NCI-H1417 treated with DMSO at 0.1 percent for 48 hours (cell line): ENCODE results near the gene RSPO3.

Experiments
- DNase-seq: peaks from one replicate; lab custom pipeline; 2025; lab: John Stamatoyannopoulos, UW

Gene RSPO3

DNA sequence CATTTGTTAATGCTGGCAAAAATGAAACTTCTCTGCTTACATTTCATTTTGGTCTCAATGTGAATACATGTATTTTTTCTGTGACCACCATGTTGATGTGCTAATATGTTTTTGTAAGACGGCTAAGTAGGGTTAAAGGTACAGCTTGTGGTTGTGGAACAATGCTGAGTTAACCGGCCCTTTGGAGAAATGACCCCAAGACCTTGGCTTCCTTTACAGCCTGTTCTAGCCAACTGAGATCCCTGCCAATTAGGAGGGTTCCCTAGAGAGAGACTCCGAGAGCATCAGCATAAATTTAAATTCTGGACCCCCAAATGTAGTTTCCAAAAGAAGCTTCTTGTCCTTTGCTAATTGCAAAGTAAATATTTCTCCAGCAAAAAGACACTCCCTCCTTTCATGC is 44.4 kb downstream of the RSPO3 start:
- DNase-seq, result no peak

GRCh38 chr6:127164036-127164435 is 45.6 kb downstream of the RSPO3 start:
- no peak for DNase-seq

GRCh38 chr6:127164565-127164964 is 46.1 kb downstream of the RSPO3 start:
- no peak for DNase-seq

DNA sequence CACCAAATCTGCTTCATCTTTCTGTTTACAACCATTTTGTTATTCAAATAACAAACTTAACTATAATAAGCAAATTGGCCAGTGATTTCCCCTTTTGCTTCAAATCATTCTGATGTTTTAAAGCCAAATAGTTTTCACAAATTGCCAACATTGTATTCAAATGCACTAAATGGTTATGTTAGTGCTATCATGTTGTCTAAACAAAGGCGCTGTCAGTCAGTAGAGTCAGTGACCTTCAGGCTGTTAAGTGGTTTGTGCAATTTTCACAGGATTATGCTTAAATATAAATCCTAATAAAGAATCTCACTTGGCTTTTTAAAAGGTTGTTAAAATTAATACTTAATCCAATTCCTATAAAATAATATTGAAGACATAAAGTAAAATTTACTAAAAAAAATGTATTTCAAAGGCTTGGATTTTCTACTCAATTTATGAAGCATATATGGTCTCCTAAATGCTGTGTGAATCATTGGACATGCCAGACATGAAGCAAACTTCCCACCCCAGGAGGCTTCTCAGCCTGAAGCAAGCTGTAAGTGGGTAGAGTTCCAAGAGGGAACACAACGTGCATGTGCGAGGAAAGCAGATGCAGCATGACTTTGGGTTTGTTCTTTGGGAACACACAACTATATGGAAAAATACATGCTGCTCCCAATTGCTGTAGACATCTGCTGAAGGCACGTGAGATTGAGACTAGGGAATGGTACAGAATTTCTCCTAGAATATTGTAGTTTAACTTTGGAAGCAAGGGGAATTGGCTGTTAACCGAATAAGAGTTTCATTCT is 54.9 kb downstream of the RSPO3 start:
- DNase-seq, result no peak

DNA sequence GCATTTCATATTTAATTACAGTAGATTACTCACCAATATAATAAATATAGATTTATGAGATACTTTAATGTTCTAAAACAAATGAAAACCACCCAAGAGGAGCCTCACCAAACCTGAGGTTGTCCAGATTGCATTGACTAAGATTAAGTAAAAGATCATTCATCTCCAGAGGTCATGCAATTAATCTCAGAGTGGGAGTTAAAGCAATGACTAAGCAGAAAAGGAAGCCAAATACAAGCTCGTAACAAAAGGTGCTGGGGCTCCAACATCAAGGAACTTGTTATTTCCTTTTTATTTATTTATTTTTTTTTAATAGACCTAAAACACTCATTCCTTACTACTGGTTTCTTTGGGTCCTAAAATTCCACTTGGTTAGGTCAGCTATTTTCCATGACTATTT is 57.7 kb downstream of the RSPO3 start:
- DNase-seq, result no peak

GRCh38 chr6:127177030-127177922 is 58.8 kb downstream of the RSPO3 start:
- DNase-seq, result no peak

DNA sequence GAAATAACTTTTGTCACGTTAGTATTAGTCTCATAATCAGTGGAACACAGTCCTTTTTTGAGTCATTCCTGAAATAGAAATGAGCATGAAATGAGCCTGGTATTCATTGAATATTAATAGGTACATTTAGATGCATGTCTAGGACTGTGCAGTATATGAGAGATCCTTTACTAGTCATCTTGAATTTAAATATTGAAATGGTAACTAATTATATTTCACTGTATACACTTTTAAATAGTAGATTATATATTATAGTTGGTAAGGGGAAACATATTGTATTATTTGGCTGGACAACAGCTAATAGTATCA is 59.4 kb downstream of the RSPO3 start:
- DNase-seq, result no peak

- no peak for DNase-seq
These were observed 60.3 kb downstream of the RSPO3 start for GRCh38 chr6:127178746-127179145.

DNA sequence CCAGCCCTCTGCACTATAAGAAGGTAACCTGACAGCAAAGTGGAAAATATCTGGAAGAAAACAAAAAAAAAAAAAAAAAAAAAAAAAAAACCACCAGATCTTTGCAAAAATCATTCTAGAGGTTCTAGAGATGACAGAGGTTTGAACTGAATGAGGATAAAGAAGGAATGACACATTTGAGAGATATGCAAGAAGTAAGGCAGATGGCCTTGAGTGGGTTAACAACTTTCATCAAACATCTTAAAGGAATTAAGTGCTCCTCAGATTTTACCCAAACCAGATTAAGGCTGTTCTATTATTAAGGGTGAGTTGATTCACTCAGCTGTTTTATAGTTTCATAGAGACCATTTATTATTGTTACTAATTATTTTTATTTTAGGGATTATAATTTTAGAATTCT is 62.0 kb downstream of the RSPO3 start:
- DNase-seq, result no peak

DNA sequence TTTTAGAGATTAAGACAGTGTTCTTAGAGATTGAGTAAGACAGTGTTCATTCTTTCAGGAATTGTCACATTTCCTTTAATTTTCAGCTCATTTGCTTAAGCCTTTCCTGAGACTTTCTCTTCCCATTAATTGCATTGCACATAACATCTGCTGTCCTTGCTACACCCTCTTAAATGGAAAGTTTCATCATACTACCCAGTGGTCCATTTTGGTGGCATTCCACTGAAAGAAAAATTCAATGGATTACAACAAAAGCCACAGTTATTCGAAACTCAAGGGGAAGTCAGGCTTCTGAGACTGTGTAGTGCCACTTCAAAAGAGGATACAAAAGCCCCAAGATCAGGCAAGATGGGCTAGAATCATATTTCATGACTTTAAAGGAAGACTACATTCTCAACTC is 64.0 kb downstream of the RSPO3 start:
- DNase-seq, result no peak

- no peak for DNase-seq
These were observed 67.0 kb downstream of the RSPO3 start for GRCh38 chr6:127185437-127185995.

DNA sequence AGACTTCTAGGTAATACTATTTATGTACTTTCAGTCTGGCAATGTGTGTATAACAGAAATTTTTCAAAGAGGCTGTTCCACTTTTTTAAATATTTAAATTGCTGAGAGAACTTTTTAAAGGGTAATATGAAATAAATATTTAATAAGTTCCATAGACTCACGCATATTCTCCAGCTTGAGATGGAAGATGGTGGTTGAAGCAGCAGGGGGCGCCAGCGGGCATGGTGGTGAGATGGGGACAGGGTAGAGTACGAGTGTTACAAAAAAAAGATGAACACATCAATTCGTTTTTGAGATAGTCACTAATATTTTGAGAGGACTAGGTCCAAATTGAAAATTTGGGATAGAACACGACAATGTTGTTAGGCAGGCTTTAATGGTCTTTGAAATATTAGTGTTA is 68.4 kb downstream of the RSPO3 start:
- DNase-seq, result no peak

DNA sequence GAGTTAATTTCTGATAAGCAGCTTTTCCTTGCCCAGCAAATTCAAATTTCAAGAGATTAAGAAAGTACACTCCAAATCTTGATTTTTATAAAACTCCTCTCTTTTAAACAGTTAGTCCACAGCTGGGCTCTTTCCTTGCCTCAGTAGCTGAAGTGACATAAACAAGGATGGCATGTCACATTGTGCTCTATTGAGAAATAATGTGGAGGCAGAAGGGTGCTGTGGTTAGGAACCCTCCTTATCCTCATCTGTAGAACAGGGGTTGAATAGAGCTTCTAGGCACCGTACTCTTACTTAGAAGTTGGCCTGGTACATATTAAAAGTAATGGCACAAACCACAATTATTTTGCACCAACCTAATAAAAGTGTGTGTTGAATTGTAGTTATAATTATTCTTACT is 70.3 kb downstream of the RSPO3 start:
- DNase-seq, result no peak

DNA sequence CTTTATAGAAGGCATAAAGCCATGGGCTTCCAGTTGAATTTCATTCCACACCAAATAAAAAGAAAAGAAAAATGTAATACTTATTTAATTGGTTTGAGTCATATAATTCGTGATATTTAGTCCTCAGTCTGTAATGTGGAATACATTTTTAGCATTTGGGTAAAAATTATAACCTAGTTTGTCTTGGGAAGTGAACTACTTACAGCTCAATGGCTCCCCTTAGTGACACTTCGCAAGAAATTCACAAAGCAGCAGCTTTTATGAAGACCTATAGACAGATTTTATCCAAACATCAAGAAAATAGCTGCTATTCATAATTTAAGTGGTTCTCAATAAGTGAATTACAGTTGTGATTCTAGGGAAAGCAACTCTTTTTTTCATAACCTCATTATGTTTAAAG is 72.1 kb downstream of the RSPO3 start:
- DNase-seq, result no peak

GRCh38 chr6:127191716-127192115 is 73.2 kb downstream of the RSPO3 start:
- DNase-seq, result no peak

- DNase-seq, result no peak
These were observed 74.6 kb downstream of the RSPO3 start for GRCh38 chr6:127192911-127193541.

- DNase-seq, result no peak
These were observed 77.4 kb downstream of the RSPO3 start for GRCh38 chr6:127195833-127196232.

DNA sequence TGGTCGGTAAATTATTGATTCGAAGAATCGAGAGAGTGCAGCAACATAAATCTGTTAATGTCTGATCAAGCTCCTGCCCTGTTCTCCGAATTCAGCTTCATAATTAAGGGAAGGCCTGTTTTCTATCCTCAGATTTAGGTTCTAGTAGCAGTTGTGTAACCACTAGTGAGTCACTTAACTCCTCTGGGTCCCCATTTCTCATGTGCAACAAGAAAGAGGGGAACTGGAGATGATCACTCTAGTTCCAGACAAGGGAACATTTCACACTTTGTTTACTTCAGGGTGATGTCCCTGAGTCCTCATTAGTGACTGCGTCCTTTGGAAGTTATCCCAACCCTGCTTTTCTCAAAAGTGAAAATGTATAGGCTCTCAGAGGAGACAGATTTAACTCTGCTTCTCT is 80.1 kb downstream of the RSPO3 start:
- no peak for DNase-seq

DNA sequence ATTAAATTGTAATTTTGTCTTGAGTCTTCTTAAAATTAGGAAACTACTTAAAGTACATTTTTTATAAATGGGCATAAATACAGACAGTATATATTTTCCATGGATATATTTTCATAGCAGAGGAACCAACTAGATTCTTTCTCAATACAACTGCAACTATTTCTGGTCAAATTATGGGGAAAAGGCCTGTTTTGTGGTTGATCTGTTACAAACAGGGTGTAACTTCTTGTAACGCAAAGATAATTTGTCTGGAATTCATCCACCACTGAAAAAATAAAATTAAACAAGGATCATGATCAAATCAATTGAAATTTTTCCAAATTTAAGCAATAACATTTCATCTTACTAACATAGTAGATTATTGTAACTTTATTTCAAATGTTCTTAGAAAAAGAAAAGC is 81.0 kb downstream of the RSPO3 start:
- no peak for DNase-seq

GRCh38 chr6:127200114-127200513 is 81.6 kb downstream of the RSPO3 start:
- no peak for DNase-seq

GRCh38 chr6:127201321-127201720 is 82.8 kb downstream of the RSPO3 start:
- no peak for DNase-seq

- no peak for DNase-seq
These were observed 84.2 kb downstream of the RSPO3 start for GRCh38 chr6:127202676-127203075.

DNA sequence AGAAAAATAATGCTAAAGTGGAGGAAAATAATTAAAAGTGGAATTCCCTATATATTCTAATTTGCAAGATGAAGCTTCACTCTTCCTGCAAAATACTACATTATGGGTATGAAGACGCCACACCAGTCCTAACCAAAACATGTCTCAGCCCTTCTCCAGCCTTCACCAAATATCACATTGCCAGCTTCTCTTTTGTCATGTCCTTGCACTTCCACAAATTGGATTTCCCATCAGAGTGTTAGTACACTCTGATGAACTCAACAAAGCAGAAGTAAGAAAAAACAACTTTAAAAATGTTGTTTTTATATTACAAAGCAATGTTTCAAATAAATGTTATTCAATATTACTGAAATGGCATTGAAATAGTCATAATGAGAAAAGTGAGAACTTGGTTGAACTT is 85.8 kb downstream of the RSPO3 start:
- DNase-seq, result no peak
